Fibroblast of lung (primary cell): ENCODE results near the gene ZNF433.

ENCODE experiments used
- EZH2 ChIP-seq: IDR thresholded peaks from 2 replicates; pipeline ENCODE4 v1.5.1; 2012; ENCODE audit warnings: low read length, control low read depth, mild to moderate bottlenecking; ENCODE audit errors: missing control alignments
- TF ChIP-seq, protein P1 (sequence below), 2 donors: IDR thresholded peaks in 1 of 2; conservative IDR thresholded peaks in 1 of 2; 1 replicate in 1 of 2; 2 replicates in 1 of 2; pipeline ENCODE4 v1.5.1; 2011 to 2012; ENCODE audit warnings: low read length in 2 of 2, control low read depth in 1 of 2, inconsistent platforms in 1 of 2, low read depth in 1 of 2, mild to moderate bottlenecking in 1 of 2

DNA sequence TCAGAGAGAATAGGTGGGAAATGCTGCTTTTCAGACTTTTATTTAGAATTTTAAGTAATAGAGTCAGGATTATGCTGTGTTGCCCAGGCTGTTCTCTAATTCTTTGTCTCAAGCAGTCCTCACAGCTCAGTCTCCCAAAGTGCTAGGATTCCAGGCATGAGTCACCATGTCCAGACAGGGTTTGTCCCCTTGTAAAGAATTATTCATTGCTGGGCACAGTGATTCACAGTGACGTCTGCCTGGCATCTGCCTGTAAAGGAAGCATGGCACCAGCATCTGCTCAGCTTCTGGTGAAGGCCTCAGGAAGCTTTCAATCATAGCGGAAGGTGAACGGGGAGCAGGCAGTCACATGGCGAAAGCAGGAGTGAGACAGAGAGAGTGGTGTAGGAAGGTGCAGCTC lies 53.0 kb downstream of the ZNF433 start:
- TF ChIP-seq, protein P1, sequence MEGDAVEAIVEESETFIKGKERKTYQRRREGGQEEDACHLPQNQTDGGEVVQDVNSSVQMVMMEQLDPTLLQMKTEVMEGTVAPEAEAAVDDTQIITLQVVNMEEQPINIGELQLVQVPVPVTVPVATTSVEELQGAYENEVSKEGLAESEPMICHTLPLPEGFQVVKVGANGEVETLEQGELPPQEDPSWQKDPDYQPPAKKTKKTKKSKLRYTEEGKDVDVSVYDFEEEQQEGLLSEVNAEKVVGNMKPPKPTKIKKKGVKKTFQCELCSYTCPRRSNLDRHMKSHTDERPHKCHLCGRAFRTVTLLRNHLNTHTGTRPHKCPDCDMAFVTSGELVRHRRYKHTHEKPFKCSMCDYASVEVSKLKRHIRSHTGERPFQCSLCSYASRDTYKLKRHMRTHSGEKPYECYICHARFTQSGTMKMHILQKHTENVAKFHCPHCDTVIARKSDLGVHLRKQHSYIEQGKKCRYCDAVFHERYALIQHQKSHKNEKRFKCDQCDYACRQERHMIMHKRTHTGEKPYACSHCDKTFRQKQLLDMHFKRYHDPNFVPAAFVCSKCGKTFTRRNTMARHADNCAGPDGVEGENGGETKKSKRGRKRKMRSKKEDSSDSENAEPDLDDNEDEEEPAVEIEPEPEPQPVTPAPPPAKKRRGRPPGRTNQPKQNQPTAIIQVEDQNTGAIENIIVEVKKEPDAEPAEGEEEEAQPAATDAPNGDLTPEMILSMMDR (conservative IDR thresholded peaks at IDR 0.05 in 1 of 2, IDR thresholded peaks at IDR 0.05 in 1 of 2; ENCODE audit: low read depth in 1 of 2, low read length in 2 of 2) = no peak
- TF ChIP-seq EZH2 = no peak
